Nephron (organoid): ENCODE results near the gene MYO16.
"Not testable (repeated sequence)": the region's sequence is repeated elsewhere in the genome, so short reads cannot be mapped to it uniquely, and the experiment has no call there.

ENCODE experiments used
- H3K27ac Mint-ChIP-seq, 3 experiments: 2 replicates each; pipeline ENCODE4 v1.8.0; 2020; ENCODE audit warnings: mixed read lengths in 3 of 3, mild to moderate bottlenecking in 2 of 3, moderate library complexity in 1 of 3
- H3K27me3 Mint-ChIP-seq: 2 replicates; pipeline ENCODE4 v1.8.0; 2021; ENCODE audit warnings: low read depth, mild to moderate bottlenecking, moderate library complexity, mixed read lengths
- H3K36me3 Mint-ChIP-seq: 2 replicates; pipeline ENCODE4 v1.8.0; 2020; ENCODE audit warnings: low read depth, mixed read lengths
- H3K4me1 Mint-ChIP-seq: 2 replicates; pipeline ENCODE4 v1.8.0; 2020; ENCODE audit warnings: mixed read lengths
- H3K4me3 Mint-ChIP-seq, 3 experiments: 2 replicates each; pipeline ENCODE4 v1.8.0; 2020; ENCODE audit warnings: mild to moderate bottlenecking in 3 of 3, mixed read lengths in 3 of 3, moderate library complexity in 2 of 3
- H3K9me3 Mint-ChIP-seq: 2 replicates; pipeline ENCODE4 v1.8.0; 2020; ENCODE audit warnings: mixed read lengths
- TF ChIP-seq, protein P1 (sequence below), 3 experiments: fragments of 200-600 bp; sonication (generic); IDR thresholded peaks; one replicate each; pipeline ENCODE4 v1.5.0; 2021; ENCODE audit warnings: antibody characterized with exemption in 3 of 3; ENCODE audit not compliant: unreplicated experiment in 3 of 3

The MYO16 gene

DNA sequence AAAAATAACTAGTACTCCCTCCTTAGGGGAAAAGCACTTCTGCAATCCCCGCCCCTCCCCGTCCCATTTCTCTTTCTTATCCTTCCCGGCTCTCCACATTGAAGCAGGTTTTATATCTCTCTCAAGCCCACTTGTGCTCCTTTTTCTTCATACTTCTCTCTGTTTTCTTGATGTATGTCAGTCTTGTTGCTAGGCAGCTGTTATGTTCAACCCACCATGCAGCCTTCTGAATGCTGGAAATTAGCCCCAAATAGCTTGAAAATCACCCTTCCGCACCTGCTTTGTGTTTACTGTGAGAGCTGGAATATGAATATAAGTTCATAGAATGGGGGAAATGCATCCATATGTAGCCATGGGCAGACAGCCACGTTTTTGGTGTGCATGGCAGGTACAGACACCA is 461.4 kb downstream of the MYO16 start:
- no peak overlapping the region for H3K27ac Mint-ChIP-seq

DNA sequence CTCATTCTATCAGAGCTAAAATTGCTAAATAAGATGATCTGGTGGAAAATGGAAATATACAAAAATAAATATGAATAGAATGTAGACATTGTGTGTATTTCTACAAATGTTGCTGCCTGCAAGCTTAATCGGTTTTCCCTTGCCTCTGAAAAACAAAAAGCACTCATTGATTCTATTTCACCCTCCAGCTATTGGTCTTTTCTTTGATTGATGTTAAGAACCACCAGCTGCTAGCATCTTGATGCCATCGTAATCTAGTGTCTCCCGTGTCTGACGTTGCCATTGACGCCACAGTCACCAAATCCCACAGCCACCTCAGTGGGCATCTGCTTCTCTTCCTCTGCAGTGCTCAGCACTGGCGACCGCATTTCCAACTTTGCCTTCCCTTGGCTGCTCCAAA is 461.8 kb downstream of the MYO16 start:
- Mint-ChIP-seq H3K27me3 (no peaks in the 10 kb centered on the region), H3K9me3 (no peaks in the 10 kb centered on the region), H3K4me3 (no peak overlapping the region), H3K4me1 (no peaks in the 10 kb centered on the region), H3K36me3 (no peaks in the 10 kb centered on the region), H3K27ac (no peak overlapping the region)
- TF ChIP-seq, protein P1, sequence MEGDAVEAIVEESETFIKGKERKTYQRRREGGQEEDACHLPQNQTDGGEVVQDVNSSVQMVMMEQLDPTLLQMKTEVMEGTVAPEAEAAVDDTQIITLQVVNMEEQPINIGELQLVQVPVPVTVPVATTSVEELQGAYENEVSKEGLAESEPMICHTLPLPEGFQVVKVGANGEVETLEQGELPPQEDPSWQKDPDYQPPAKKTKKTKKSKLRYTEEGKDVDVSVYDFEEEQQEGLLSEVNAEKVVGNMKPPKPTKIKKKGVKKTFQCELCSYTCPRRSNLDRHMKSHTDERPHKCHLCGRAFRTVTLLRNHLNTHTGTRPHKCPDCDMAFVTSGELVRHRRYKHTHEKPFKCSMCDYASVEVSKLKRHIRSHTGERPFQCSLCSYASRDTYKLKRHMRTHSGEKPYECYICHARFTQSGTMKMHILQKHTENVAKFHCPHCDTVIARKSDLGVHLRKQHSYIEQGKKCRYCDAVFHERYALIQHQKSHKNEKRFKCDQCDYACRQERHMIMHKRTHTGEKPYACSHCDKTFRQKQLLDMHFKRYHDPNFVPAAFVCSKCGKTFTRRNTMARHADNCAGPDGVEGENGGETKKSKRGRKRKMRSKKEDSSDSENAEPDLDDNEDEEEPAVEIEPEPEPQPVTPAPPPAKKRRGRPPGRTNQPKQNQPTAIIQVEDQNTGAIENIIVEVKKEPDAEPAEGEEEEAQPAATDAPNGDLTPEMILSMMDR (IDR thresholded peaks at IDR 0.05; ENCODE audit: unreplicated experiment in 3 of 3), result no peak

More for the DNA sequence above, 461.4 kb downstream of the MYO16 start:
- Mint-ChIP-seq H3K36me3 (no peaks in the 10 kb centered on the region), H3K27me3 (no peaks in the 10 kb centered on the region), H3K4me3 (no peak overlapping the region), H3K4me1 (no peaks in the 10 kb centered on the region), H3K9me3 (no peaks in the 10 kb centered on the region)
- TF ChIP-seq, protein P1 (IDR thresholded peaks at IDR 0.05; ENCODE audit: unreplicated experiment in 3 of 3), result no peak

DNA sequence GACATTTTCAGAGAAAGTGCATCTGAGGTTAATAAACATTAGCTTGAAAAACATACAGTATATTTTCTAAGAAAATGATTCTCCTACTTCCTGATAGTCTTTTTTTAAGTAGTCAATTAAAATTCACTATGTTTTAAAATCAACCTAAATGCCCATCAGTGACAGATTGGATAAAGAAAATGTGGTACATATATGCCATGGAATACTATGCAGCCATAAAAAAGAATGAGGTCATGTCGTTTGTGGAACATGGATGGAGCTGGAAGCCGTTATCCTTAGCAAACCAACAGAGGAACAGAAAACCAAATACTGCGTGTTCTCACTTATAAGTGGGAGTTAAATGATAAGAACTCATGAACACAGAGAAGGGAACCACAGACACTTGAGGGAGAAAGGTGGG is 462.8 kb downstream of the MYO16 start:
- not testable (repeated sequence) for H3K36me3 Mint-ChIP-seq, H3K4me3 Mint-ChIP-seq, H3K27me3 Mint-ChIP-seq, H3K9me3 Mint-ChIP-seq, H3K4me1 Mint-ChIP-seq, H3K27ac Mint-ChIP-seq

DNA sequence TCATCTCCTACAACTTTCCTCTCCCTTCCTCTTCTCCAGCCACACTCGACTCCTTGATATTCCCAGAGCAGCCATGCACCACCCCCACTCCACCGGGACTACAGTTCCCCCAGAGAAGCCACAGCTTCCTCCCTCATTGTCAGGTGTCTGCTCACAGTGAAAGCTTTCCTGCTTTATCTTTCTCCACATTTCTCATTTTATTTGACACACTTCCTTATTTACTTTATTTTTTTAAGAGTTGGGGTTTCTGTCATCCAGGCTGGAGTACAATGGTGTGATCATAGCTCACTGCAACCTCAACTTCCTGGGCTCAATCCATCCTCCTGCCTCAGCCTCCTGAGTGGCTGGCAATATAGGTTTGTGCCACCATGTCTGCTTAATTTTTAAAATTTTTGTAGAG is 464.6 kb downstream of the MYO16 start:
- H3K4me3 Mint-ChIP-seq, result no peak overlapping the region
- no peaks in the 10 kb centered on the region for H3K36me3 Mint-ChIP-seq
- no peaks in the 10 kb centered on the region for H3K27me3 Mint-ChIP-seq
- H3K9me3 Mint-ChIP-seq, result no peaks in the 10 kb centered on the region
- H3K27ac Mint-ChIP-seq, result no peak overlapping the region
- no peaks in the 10 kb centered on the region for H3K4me1 Mint-ChIP-seq
- TF ChIP-seq, protein P1 (IDR thresholded peaks at IDR 0.05; ENCODE audit: unreplicated experiment in 3 of 3), result no peak

DNA sequence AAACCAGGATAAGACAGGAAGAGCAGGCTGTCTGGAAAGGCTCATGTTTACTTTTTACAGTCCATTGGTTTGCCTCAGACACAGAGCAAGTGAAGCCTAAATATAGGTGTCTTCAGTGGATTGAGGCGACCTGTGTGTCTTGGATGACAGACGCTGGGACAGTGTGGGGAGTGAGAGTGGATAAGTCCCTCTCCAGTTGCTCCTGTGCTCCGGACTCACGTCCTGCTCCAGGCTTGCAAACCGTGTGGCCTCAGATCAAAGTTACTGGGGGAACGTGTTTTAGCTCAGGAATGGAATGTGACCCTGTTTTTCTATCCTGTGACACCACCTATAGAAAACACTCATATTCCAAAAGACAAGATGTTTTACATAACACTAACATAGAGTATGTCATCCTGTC is 465.7 kb downstream of the MYO16 start:
- Mint-ChIP-seq H3K4me1 (no peaks in the 10 kb centered on the region), H3K27me3 (no peaks in the 10 kb centered on the region), H3K9me3 (no peaks in the 10 kb centered on the region), H3K4me3 (no peak overlapping the region), H3K27ac (no peak overlapping the region), H3K36me3 (no peaks in the 10 kb centered on the region)
- TF ChIP-seq, protein P1 (IDR thresholded peaks at IDR 0.05; ENCODE audit: unreplicated experiment in 3 of 3), result no peak

DNA sequence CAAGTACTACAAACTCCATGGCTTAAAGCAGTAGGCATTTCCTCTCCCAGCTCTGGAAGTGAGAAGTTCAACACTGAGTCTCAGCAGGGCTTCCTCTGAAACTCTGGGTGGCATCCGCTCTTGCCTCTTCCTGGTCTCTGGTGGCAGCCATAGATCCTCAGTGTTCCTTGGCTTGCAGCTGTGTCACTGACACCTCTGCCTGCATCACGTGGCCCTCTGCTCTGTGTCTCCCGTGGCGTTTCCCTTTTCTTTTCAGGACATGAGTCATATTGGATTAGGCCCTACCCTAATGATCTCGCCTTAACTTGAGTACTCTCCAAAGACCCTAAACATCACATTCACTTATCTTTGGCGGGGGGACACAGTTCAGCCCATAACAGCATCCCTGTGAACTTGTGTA is 466.7 kb downstream of the MYO16 start:
- TF ChIP-seq, protein P1 (IDR thresholded peaks at IDR 0.05; ENCODE audit: unreplicated experiment in 3 of 3), result no peak
- Mint-ChIP-seq H3K27ac (no peak overlapping the region), H3K36me3 (no peaks in the 10 kb centered on the region), H3K9me3 (no peaks in the 10 kb centered on the region), H3K27me3 (no peaks in the 10 kb centered on the region), H3K4me3 (no peak overlapping the region), H3K4me1 (no peaks in the 10 kb centered on the region)
